ENCODE measurements around the gene CLEC4M.
A peak's percentile ranks its signal among the peaks of the same experiment; 100 is the strongest.

The CLEC4M gene

GRCh38 chr19:7731218-7731595 lies 31.8 kb upstream of the CLEC4M start:
- Histone ChIP-seq H3K4me1 (ENCODE audit: control insufficient read depth, insufficient read depth, low read length) (no peaks in the 10 kb centered on the region), H3K9me3 (ENCODE audit: control insufficient read depth, insufficient read depth, low read depth, low read length) (no peaks in the 10 kb centered on the region), H3K4me3 (ENCODE audit: low read depth, low read length) (no peak overlapping the region), H3K36me3 (ENCODE audit: control insufficient read depth in 2 of 2, insufficient read depth in 1 of 2, low read length in 2 of 2) (no peaks in the 10 kb centered on the region), H3K27ac (ENCODE audit: extremely low read depth, low read depth, low read length) (no peak overlapping the region)
- ChIA-PET CTCF (no interaction called here), POLR2A (no interaction called here)
- TF ChIP-seq ATF2 (tag by site-specific recombination; IDR thresholded peaks at IDR 0.05; ENCODE audit: low read depth), result no peak
- no peak for TF ChIP-seq ZNF426 (tag by site-specific recombination; IDR thresholded peaks at IDR 0.05)
- no peak for TF ChIP-seq ZNF501 (tag by site-specific recombination; IDR thresholded peaks at IDR 0.05)
- TF ChIP-seq ZXDB (tag by site-specific recombination; IDR thresholded peaks at IDR 0.05), result no peak
- TF ChIP-seq, protein P1, sequence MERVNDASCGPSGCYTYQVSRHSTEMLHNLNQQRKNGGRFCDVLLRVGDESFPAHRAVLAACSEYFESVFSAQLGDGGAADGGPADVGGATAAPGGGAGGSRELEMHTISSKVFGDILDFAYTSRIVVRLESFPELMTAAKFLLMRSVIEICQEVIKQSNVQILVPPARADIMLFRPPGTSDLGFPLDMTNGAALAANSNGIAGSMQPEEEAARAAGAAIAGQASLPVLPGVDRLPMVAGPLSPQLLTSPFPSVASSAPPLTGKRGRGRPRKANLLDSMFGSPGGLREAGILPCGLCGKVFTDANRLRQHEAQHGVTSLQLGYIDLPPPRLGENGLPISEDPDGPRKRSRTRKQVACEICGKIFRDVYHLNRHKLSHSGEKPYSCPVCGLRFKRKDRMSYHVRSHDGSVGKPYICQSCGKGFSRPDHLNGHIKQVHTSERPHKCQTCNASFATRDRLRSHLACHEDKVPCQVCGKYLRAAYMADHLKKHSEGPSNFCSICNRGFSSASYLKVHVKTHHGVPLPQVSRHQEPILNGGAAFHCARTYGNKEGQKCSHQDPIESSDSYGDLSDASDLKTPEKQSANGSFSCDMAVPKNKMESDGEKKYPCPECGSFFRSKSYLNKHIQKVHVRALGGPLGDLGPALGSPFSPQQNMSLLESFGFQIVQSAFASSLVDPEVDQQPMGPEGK (tag by site-specific recombination; IDR thresholded peaks at IDR 0.05), result no peak
- TF ChIP-seq SCRT2 (tag by site-specific recombination; IDR thresholded peaks at IDR 0.05), result no peak
- TF ChIP-seq ZNF416 (tag by site-specific recombination; IDR thresholded peaks at IDR 0.05), result no peak
- TF ChIP-seq HOXA7 (CRISPR knock-in tag; IDR thresholded peaks at IDR 0.05; ENCODE audit: borderline replicate concordance), result no peak
- TF ChIP-seq ZNF175 (tag by site-specific recombination; IDR thresholded peaks at IDR 0.05), result no peak
- no peak for TF ChIP-seq ZNF600 (tag by site-specific recombination; IDR thresholded peaks at IDR 0.05)
- TF ChIP-seq ZNF398 (tag by site-specific recombination; IDR thresholded peaks at IDR 0.05), result no peak
- TF ChIP-seq ZNF585B (tag by site-specific recombination; IDR thresholded peaks at IDR 0.05), result no peak
- no peak for TF ChIP-seq ZNF311 (tag by site-specific recombination; IDR thresholded peaks at IDR 0.05; ENCODE audit: borderline replicate concordance)
- TF ChIP-seq, protein P2, sequence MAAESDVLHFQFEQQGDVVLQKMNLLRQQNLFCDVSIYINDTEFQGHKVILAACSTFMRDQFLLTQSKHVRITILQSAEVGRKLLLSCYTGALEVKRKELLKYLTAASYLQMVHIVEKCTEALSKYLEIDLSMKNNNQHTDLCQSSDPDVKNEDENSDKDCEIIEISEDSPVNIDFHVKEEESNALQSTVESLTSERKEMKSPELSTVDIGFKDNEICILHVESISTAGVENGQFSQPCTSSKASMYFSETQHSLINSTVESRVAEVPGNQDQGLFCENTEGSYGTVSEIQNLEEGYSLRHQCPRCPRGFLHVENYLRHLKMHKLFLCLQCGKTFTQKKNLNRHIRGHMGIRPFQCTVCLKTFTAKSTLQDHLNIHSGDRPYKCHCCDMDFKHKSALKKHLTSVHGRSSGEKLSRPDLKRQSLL (tag by site-specific recombination; IDR thresholded peaks at IDR 0.05), result no peak
- TF ChIP-seq ZBTB21 (tag by site-specific recombination; IDR thresholded peaks at IDR 0.05), result no peak
- no peak for TF ChIP-seq OVOL3 (tag by site-specific recombination; IDR thresholded peaks at IDR 0.05)
- TF ChIP-seq ZNF76 (tag by site-specific recombination; IDR thresholded peaks at IDR 0.05; ENCODE audit: borderline replicate concordance, low read depth), result no peak
- no peak for TF ChIP-seq ZNF664 (tag by site-specific recombination; IDR thresholded peaks at IDR 0.05)

GRCh38 chr19:7731615-7732014 lies 31.4 kb upstream of the CLEC4M start:
- ChIA-PET CTCF (no interaction called here), POLR2A (no interaction called here)
- H3K4me1 ChIP-seq (ENCODE audit: control insufficient read depth, insufficient read depth, low read length), result no peaks in the 10 kb centered on the region
- H3K36me3 ChIP-seq (ENCODE audit: control insufficient read depth in 2 of 2, insufficient read depth in 1 of 2, low read length in 2 of 2), result no peaks in the 10 kb centered on the region
- H3K4me3 ChIP-seq (ENCODE audit: low read depth, low read length), result no peak overlapping the region
- TF ChIP-seq ZNF768 (tag by site-specific recombination; IDR thresholded peaks at IDR 0.05), result peak; percentile 34; the same call in 1 of the 2 replicates
- TF ChIP-seq, protein P3, sequence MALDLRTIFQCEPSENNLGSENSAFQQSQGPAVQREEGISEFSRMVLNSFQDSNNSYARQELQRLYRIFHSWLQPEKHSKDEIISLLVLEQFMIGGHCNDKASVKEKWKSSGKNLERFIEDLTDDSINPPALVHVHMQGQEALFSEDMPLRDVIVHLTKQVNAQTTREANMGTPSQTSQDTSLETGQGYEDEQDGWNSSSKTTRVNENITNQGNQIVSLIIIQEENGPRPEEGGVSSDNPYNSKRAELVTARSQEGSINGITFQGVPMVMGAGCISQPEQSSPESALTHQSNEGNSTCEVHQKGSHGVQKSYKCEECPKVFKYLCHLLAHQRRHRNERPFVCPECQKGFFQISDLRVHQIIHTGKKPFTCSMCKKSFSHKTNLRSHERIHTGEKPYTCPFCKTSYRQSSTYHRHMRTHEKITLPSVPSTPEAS (tag by site-specific recombination; IDR thresholded peaks at IDR 0.05), result no peak
- no peak overlapping the region for H3K27ac ChIP-seq (ENCODE audit: extremely low read depth, low read depth, low read length)
- no peaks in the 10 kb centered on the region for H3K9me3 ChIP-seq (ENCODE audit: control insufficient read depth, insufficient read depth, low read depth, low read length)

Measured in HEK293 (cell line).